Measurements from ENCODE around the gene HAP1.
A peak's percentile ranks its signal among the peaks of the same experiment; 100 is the strongest.

Gene HAP1

DNA sequence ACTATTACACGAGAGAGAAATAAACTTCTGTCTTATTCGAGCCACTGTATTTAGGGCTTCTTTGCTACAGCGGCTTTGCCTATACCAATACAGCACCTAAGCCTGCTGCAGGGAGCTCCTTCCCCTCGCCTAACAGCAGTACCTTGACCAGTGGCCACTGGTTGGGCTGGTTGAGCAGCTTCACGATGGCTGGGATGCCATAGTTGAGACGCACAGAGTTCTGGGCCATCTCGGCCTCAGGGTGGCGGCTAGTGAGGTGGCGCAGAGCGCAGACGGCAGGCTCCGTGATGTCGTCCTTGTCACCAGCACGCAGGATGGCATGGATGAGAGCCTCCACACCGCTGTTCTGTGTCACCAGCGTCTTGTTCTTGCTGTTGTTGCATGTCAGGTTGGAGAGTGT is 28.4 kb upstream of the HAP1 start:
- no peak for DNase-seq (ENCODE audit: low read depth in 2 of 2)

DNA sequence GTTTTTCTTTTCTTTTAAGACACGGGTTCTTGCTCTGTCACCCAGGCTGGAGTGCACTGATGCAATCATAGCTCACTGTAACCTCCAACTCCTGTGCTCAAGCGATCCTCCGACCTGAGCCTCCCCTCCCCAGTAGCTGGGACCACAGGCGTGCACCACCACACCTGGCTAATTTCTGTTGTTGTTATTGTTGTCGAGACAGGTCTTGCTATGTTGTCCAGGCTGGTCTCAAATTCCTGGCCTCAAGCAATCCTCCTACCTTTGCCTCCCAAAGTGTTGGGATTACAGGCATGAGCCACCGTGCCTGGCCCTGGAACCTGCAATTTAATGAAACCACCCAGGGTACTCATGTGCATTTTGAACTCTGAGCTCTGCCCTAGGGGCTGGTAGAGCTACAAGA is 27.9 kb upstream of the HAP1 start:
- DNase-seq (ENCODE audit: low read depth in 2 of 2) = no peak

GRCh38 chr17:41760878-41761277 is 26.4 kb upstream of the HAP1 start:
- DNase-seq (ENCODE audit: low read depth in 2 of 2) = no peak

DNA sequence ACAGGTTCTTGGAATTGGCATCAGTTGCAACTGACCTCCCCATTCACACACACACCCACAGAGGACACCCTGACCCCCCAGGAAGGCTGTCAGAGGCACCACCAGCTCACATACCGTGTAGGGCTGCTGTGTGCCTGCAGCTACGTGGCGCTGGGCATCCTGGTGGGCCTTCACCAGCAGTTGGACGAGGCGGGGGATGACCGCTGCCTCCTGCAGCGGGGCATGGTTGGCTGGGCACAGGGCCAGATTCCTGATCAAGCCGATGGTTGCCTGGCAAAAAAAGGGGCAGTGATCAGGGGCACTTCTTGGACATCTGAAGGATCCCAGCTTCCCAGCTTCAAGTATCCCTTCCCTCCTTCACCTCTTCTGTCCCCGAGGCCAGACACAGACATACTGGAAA is 24.2 kb upstream of the HAP1 start:
- DNase-seq (ENCODE audit: low read depth in 2 of 2) = no peak

DNA sequence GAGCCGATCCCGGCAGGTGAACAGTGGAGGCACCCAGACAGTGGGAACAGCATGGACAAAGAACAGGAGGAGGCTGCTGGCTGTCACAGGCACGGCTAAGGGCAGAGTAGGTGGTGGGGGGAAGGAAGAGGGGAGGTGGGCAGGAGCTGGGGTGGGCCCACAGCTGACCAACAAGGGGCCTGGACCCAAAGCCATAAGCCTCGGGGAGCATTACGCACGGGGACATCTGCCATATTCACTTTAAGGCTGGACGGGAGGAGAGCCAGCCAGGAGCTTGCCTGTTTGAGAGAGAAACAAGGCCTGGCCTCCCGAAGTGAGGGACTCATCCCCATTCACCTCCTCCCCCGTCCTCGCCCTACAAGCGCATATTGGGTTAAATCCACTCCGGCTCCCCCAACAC is 19.6 kb upstream of the HAP1 start:
- no peak for DNase-seq (ENCODE audit: low read depth in 2 of 2)

GRCh38 chr17:41751288-41751687 is 16.8 kb upstream of the HAP1 start:
- no peak for DNase-seq (ENCODE audit: low read depth in 2 of 2)

GRCh38 chr17:41750862-41751261 is 16.4 kb upstream of the HAP1 start:
- DNase-seq (ENCODE audit: low read depth in 2 of 2) = no peak

DNA sequence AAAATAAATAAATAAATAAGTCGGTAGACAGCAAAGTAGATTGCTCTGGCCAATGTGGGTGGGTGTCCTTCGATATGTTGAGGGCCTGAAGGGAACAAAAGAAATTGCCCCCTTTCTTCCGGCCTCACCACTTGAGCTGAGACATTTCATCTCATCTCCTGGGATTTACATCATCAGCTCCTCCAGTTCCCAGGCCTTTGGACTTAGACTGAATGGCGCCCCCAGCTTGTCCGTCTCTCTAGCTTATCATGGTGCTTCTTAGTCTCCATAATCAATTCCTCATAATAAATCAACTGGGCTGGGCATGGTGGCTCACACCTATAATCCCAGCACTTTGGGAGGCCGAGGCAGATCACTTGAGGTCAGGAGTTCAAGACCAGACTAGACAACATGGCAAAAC is 13.8 kb upstream of the HAP1 start:
- no peak for DNase-seq (ENCODE audit: low read depth in 2 of 2)

GRCh38 chr17:41741709-41742108 is 7.3 kb upstream of the HAP1 start:
- no peak for DNase-seq (ENCODE audit: low read depth in 2 of 2)

GRCh38 chr17:41740506-41740905 is 6.1 kb upstream of the HAP1 start:
- DNase-seq (ENCODE audit: low read depth in 2 of 2) = no peak

DNA sequence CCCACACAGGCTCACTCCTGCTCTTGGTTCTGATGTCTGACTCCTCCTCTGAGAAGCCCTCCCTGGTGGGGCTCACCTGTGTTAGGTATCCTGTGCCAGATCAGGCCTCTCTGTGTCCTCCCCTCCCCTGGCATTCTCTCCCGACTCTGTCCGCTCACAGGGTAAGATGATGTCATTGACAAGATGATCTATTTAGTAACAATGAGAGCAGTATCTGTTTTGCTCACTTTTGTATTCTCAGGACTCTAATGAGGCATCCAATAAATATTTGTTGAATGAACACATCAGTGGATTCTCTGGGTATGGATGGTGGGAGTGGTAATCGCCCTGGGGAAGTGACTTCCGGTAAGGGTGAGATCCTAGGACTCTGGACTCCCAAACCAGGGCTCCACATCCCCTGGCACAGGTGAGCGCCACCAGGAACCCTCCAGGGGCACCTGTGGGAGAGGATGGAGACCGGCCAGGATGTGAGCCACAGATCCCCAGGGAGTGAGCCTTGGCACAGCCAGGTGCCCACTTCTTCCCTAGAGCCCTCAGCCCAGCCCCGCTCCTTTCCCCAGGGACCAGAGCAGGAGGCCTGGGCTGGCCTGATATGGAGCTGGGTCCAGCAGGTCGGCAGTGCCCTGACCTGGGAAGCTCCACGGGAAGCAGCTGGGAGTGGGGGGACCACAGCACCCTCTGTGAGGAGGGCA is 5.4 kb upstream of the HAP1 start:
- DNase-seq (ENCODE audit: low read depth in 2 of 2) = no peak

DNA sequence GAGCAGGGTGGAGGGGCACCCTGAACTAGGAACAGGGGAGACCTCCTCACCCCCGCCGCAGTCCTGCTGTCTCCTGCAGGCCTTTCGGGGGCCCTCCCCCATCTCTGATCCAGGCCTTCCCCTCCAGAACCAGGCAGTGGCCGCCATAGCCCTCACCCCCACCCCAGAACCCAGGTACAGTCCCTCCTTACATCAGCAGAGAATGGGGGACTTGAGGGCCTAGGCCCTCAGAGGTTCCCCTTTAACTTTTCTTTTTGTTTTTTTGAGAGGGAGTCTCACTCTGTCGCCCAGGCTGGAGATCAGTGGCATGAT is 4.3 kb upstream of the HAP1 start:
- DNase-seq (ENCODE audit: low read depth in 2 of 2) = no peak

DNA sequence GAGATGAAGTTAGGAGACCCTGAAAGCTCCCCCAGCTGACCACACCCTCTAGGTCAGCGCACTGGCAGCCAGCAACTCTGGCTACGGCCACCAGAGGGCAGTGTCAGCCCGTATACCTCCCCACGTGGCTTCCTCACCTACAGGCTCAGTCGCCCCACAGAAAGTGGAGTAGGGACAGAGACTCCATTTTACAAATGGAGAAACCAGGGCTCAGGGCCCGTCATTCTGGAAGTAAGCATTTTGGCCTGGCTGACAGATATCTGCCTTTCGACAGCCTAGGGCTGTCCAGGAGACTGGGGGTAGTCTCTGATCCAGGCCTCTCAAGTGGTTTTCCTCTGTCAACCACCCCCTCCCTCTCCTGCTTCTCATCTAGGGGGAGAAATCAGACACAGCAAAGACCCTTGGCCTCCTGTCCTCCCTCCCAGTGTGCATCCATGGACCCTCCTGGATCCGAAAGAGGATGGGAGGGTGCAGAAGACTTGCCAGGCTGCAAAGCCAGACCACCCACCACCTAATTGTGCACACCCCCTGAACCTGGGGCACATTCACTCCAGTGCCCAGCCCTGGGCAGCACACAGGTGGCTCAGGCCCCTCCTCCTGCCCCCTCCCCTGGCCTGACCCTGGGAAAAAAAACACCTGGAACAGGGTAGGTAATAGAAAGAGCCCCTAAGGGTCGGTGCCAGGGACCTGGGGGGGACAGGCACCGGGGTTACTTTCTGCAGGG is 3.8 kb upstream of the HAP1 start:
- DNase-seq (ENCODE audit: low read depth in 2 of 2) = peak; percentile 60 to 61

GRCh38 chr17:41737680-41738023 is 3.2 kb upstream of the HAP1 start:
- DNase-seq (ENCODE audit: low read depth in 2 of 2) = no peak

DNA sequence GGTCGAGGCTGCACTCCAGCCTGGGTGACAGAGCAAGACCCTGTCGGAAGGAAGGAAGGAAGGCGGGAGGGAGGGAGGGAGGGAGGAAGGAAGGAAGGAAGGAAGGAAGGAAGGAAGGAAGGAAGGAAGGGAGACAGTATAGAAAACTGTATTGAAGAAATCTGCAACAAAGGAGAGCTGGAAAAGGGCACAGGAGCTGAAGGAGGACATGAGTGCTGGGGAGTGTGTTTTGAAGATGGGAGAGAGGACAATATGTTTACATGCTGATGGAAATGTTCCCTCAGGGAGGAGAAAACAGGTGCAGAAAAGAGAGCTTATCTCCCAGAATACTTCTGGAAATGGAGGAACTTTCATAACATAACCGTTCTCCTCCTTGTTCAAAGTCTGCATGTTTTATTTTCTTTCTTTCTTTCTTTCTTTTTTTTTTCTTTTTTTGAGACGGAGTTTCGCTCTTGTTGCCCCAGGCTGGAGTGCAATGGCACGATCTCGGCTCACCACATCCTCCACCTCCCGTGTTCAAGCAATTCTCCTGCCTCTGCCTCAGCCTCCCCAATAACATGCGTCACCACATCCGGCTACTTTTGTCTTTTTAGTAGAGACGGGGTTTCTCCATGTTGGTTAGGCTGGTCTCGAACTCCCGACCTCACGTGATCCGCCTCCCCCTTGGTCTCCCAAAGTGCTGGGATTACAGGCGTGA is 2.7 kb upstream of the HAP1 start:
- DNase-seq (ENCODE audit: low read depth in 2 of 2) = no peak

GRCh38 chr17:41735744-41736143 is 1.3 kb upstream of the HAP1 start:
- no peak for DNase-seq (ENCODE audit: low read depth in 2 of 2)

- no peak for DNase-seq (ENCODE audit: low read depth in 2 of 2)
These were observed 488 bp upstream of the HAP1 start for GRCh38 chr17:41734949-41735313.

- DNase-seq (ENCODE audit: low read depth in 2 of 2) = no peak
These were observed 900 bp downstream of the HAP1 start for GRCh38 chr17:41733348-41734138.

DNA sequence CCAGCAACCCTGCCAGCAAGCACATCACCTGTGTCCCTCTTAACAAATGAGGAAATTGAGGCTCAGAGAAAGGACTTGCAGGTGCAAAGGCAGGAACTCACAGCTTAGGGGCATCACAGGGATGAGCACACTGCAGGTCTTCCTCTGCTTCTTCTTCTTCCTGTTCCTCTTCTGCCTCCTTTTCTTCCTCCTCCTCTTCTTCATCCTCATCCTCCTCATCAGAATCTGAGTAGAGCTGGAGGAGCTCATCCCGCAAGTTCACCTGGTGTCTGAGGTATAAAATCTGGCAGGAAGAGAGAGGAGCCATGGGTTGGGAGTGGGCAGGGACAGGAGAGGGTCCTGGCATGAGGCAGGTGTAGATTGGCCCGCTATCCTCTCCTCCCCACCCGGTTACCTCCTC is 2.6 kb downstream of the HAP1 start:
- DNase-seq (ENCODE audit: low read depth in 2 of 2) = no peak

GRCh38 chr17:41730479-41730878 is 4.0 kb downstream of the HAP1 start:
- DNase-seq (ENCODE audit: low read depth in 2 of 2) = no peak

- DNase-seq (ENCODE audit: low read depth in 2 of 2) = no peak
These were observed 6.4 kb downstream of the HAP1 start for GRCh38 chr17:41728056-41728455.

DNA sequence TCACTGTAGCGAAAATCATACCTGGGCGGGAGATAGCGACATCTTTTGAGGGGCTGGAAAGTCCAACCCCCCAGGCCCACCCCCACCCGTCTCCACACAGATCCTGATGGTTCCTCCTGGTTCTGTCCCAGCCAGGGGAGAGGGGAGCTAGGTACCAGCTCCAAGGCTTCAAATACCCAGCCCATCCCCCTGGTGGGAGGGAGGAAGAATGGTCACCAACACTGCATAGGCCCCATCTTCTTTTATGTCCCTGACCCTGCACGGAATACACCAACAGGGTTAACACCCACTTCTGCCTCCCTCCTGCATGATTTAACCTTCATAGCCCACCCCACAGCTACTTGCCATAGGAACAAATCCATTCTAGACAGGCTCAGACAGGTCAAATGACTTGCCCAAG is 9.3 kb downstream of the HAP1 start:
- DNase-seq (ENCODE audit: low read depth in 2 of 2) = no peak

Measured in stimulated activated CD8-positive, alpha-beta memory T cell treated with anti-CD3 and anti-CD28 coated beads, Interleukin-2, amount 100 ng/mL, for 1 hour (primary cell).